GM21528 (cell line): ENCODE measurements around the gene RNF152.
A peak's percentile ranks its signal among the peaks of the same experiment; 100 is the strongest.

ENCODE experiments used
- ATAC-seq: cut with Tn5 transposase; IDR thresholded peaks from one replicate; pipeline ENCODE4 v1.9.1; 2021; ENCODE audit warnings: mild to moderate bottlenecking, moderate library complexity; ENCODE audit not compliant: unreplicated experiment, low FRiP score

Gene RNF152

GRCh38 chr18:61855449-61856378, 37.1 kb downstream of the RNF152 start:
- no peak for ATAC-seq

- no peak for ATAC-seq
Observed at GRCh38 chr18:61854578-61855448, 38.0 kb downstream of the RNF152 start.

GRCh38 chr18:61853855-61854254, 39.0 kb downstream of the RNF152 start:
- no peak for ATAC-seq

- ATAC-seq, result no peak
Observed at GRCh38 chr18:61852496-61852895, 40.3 kb downstream of the RNF152 start.

- ATAC-seq, result no peak
Observed at GRCh38 chr18:61851940-61852451, 40.8 kb downstream of the RNF152 start.

- ATAC-seq, result no peak
Observed at GRCh38 chr18:61851279-61851678, 41.5 kb downstream of the RNF152 start.

- ATAC-seq, result no peak
Observed at GRCh38 chr18:61850756-61851155, 42.1 kb downstream of the RNF152 start.

- peak; percentile 59 for ATAC-seq
Observed at GRCh38 chr18:61847164-61847791, 45.5 kb downstream of the RNF152 start.

- no peak for ATAC-seq
Observed at GRCh38 chr18:61845197-61845596, 47.6 kb downstream of the RNF152 start.

GRCh38 chr18:61844726-61845125, 48.1 kb downstream of the RNF152 start:
- no peak for ATAC-seq

GRCh38 chr18:61842146-61842545, 50.7 kb downstream of the RNF152 start:
- no peak for ATAC-seq

- no peak for ATAC-seq
Observed at GRCh38 chr18:61841706-61842105, 51.1 kb downstream of the RNF152 start.

- no peak for ATAC-seq
Observed at GRCh38 chr18:61840324-61840723, 52.5 kb downstream of the RNF152 start.

- no peak for ATAC-seq
Observed at GRCh38 chr18:61838521-61838920, 54.3 kb downstream of the RNF152 start.

GRCh38 chr18:61833978-61834377, 58.8 kb downstream of the RNF152 start:
- no peak for ATAC-seq

GRCh38 chr18:61833387-61833786, 59.4 kb downstream of the RNF152 start:
- ATAC-seq, result no peak

GRCh38 chr18:61832858-61833257, 59.9 kb downstream of the RNF152 start:
- ATAC-seq, result no peak

- no peak for ATAC-seq
Observed at GRCh38 chr18:61831071-61831470, 61.7 kb downstream of the RNF152 start.

GRCh38 chr18:61829108-61829507, 63.7 kb downstream of the RNF152 start:
- no peak for ATAC-seq

- no peak for ATAC-seq
Observed at GRCh38 chr18:61827591-61827990, 65.2 kb downstream of the RNF152 start.

- no peak for ATAC-seq
Observed at GRCh38 chr18:61825386-61825785, 67.4 kb downstream of the RNF152 start.
